WTC11 (cell line): ENCODE results near the gene AOC1. TPM values are rescaled to one million over a fixed set of nuclear protein-coding genes. Genes with fewer than 3 reads are reported as not detected.

Source experiments
- ATAC-seq: fragments of 200-7000 bp; cut with Tn5 transposase; 2 replicates; pipeline ENCODE4 v1.10.0; 2021; ENCODE audit warnings: mild to moderate bottlenecking, moderate library complexity
- CTCF ChIA-PET: fragments of 300-600 bp; sonication (Branson Sonifier 250); formaldehyde crosslinking; loops from one replicate; lab custom pipeline; 2021; ENCODE audit warnings: antibody characterized with exemption; lab: Charles Lee
- POLR2A ChIA-PET: fragments of 350-600 bp; sonication (Branson Sonifier 250); formaldehyde crosslinking; loops from one replicate; lab custom pipeline; 2021; ENCODE audit warnings: antibody characterized with exemption; lab: Charles Lee
- DNase-seq: peaks from one replicate; pipeline ENCODE4 v3.0.0; 2021; ENCODE audit warnings: low spot score
- H3K27ac Mint-ChIP-seq: 2 replicates; pipeline ENCODE4 v1.8.0; 2021; ENCODE audit warnings: mixed read lengths
- H3K27me3 Mint-ChIP-seq: 2 replicates; pipeline ENCODE4 v1.8.0; 2021; ENCODE audit warnings: low read depth, mild to moderate bottlenecking, moderate library complexity, mixed read lengths
- H3K36me3 Mint-ChIP-seq: 2 replicates; pipeline ENCODE4 v1.8.0; 2021; ENCODE audit warnings: mixed read lengths
- H3K4me1 Mint-ChIP-seq: 2 replicates; pipeline ENCODE4 v1.8.0; 2022; ENCODE audit warnings: mixed read lengths
- H3K4me3 Mint-ChIP-seq: 2 replicates; pipeline ENCODE4 v1.8.0; 2021; ENCODE audit warnings: mild to moderate bottlenecking, moderate library complexity, mixed read lengths
- H3K9me3 Mint-ChIP-seq: 2 replicates; pipeline ENCODE4 v1.8.0; 2021; ENCODE audit warnings: mixed read lengths
- ATF2 ChIP-seq: sonication (generic); formaldehyde crosslinking; IDR thresholded peaks from 2 replicates; pipeline ENCODE4 v1.8.1; 2022; ENCODE audit warnings: low read depth, missing genetic modification reagents, borderline replicate concordance
- HMGA2 ChIP-seq: fragments of 250-450 bp; sonication (Bioruptor Pico); IDR thresholded peaks from 2 replicates; pipeline ENCODE4 v1.4.0; 2021; ENCODE audit warnings: mild to moderate bottlenecking, moderate library complexity
- JAZF1 ChIP-seq: fragments of 250-450 bp; sonication (Bioruptor Pico); IDR thresholded peaks from 2 replicates; pipeline ENCODE4 v1.9.0; 2021; ENCODE audit warnings: moderate library complexity, mild to moderate bottlenecking, inconsistent platforms
- JUN ChIP-seq: sonication (generic); formaldehyde crosslinking; IDR thresholded peaks from 2 replicates; pipeline ENCODE4 v1.8.0; 2023; ENCODE audit warnings: mild to moderate bottlenecking, missing genetic modification reagents
- KAT7 ChIP-seq: sonication (generic); formaldehyde crosslinking; IDR thresholded peaks from 2 replicates; pipeline ENCODE4 v1.8.1; 2023; ENCODE audit warnings: missing genetic modification reagents, mild to moderate bottlenecking, borderline replicate concordance
- NFE2L1 ChIP-seq: sonication (generic); formaldehyde crosslinking; IDR thresholded peaks from 2 replicates; pipeline ENCODE4 v1.8.1; 2023; ENCODE audit warnings: missing genetic modification reagents
- NFYB ChIP-seq: sonication (generic); formaldehyde crosslinking; conservative IDR thresholded peaks from 2 replicates; pipeline ENCODE4 v1.8.0; 2022; ENCODE audit warnings: low read depth, missing genetic modification reagents
- NR3C1 ChIP-seq: sonication (generic); formaldehyde crosslinking; conservative IDR thresholded peaks from 2 replicates; pipeline ENCODE4 v1.8.1; 2023; ENCODE audit warnings: low read depth, mild to moderate bottlenecking, missing genetic modification reagents
- STAT6 ChIP-seq: sonication (generic); formaldehyde crosslinking; conservative IDR thresholded peaks from 2 replicates; pipeline ENCODE4 v1.8.1; 2023; ENCODE audit warnings: mild to moderate bottlenecking, low read depth, missing genetic modification reagents, moderate library complexity
- TCF7 ChIP-seq: sonication (generic); formaldehyde crosslinking; IDR thresholded peaks from 2 replicates; pipeline ENCODE4 v1.8.0; 2022; ENCODE audit warnings: mild to moderate bottlenecking, low read depth, missing genetic modification reagents, moderate library complexity
- TEAD1 ChIP-seq: sonication (generic); formaldehyde crosslinking; IDR thresholded peaks from 2 replicates; pipeline ENCODE4 v1.8.0; 2022; ENCODE audit warnings: mild to moderate bottlenecking, missing genetic modification reagents
- TEAD4 ChIP-seq: sonication (generic); formaldehyde crosslinking; IDR thresholded peaks from 2 replicates; pipeline ENCODE4 v1.8.0; 2022; ENCODE audit warnings: mild to moderate bottlenecking, missing genetic modification reagents
- TP53 ChIP-seq: sonication (generic); formaldehyde crosslinking; IDR thresholded peaks from 2 replicates; pipeline ENCODE4 v1.8.1; 2023; ENCODE audit warnings: mild to moderate bottlenecking, missing genetic modification reagents
- ZBTB43 ChIP-seq: sonication (generic); formaldehyde crosslinking; IDR thresholded peaks from 2 replicates; pipeline ENCODE4 v1.8.1; 2023; ENCODE audit warnings: mild to moderate bottlenecking, missing genetic modification reagents
- ZMAT4 ChIP-seq: fragments of 250-450 bp; sonication (Bioruptor Pico); IDR thresholded peaks from 2 replicates; pipeline ENCODE4 v1.9.0; 2021; ENCODE audit warnings: mild to moderate bottlenecking
- ZNF232 ChIP-seq: sonication (generic); formaldehyde crosslinking; IDR thresholded peaks from 2 replicates; pipeline ENCODE4 v1.8.0; 2022; ENCODE audit warnings: mild to moderate bottlenecking, missing genetic modification reagents
- ZNF263 ChIP-seq: sonication (generic); formaldehyde crosslinking; IDR thresholded peaks from 2 replicates; pipeline ENCODE4 v1.8.1; 2022; ENCODE audit warnings: low read depth, mild to moderate bottlenecking, moderate library complexity, missing genetic modification reagents
- ZNF423 ChIP-seq: fragments of 250-450 bp; sonication (Bioruptor Pico); IDR thresholded peaks from 2 replicates; pipeline ENCODE4 v2.1.2; 2022; ENCODE audit warnings: mild to moderate bottlenecking, moderate library complexity
- total RNA-seq: library from RNA; stranded (reverse); gene quantifications from 3 replicates; pipeline ENCODE4 v1.2.3, GENCODE V29; 2021
- TF ChIP-seq, protein P1 (sequence below): sonication (generic); formaldehyde crosslinking; IDR thresholded peaks from 2 replicates; pipeline ENCODE4 v1.8.1; 2023; ENCODE audit warnings: mild to moderate bottlenecking, missing genetic modification reagents, moderate library complexity
- TF ChIP-seq, protein P2 (sequence below): sonication (generic); formaldehyde crosslinking; IDR thresholded peaks from 2 replicates; pipeline ENCODE4 v1.8.0; 2023; ENCODE audit warnings: missing genetic modification reagents, mild to moderate bottlenecking, borderline replicate concordance

Gene AOC1
- total RNA-seq, 1 experiment from 2014 or later: 0.17 TPM

GRCh38 chr7:150835019-150835418 is 17.3 kb upstream of the AOC1 start:
- ChIA-PET CTCF (interaction anchor here (1.4 kb wide), 1 partner anchor 42 kb away, joined by 3 read pairs; no protein-coding TSS in a partner anchor), POLR2A (no interaction called here)

More at GRCh38 chr7:150835019-150835418, 17.3 kb upstream of the AOC1 start:
- no peaks in the 10 kb centered on the region for H3K4me1 Mint-ChIP-seq
- no peak for ATAC-seq
- H3K4me3 Mint-ChIP-seq: no peak overlapping the region
- TF ChIP-seq NFE2L1: no peak
- no peak for TF ChIP-seq TEAD4 (CRISPR knock-in tag)
- TF ChIP-seq HMGA2 (CRISPR knock-in tag): no peak
- TF ChIP-seq ZBTB43 (CRISPR knock-in tag): no peak
- TF ChIP-seq, protein P1, sequence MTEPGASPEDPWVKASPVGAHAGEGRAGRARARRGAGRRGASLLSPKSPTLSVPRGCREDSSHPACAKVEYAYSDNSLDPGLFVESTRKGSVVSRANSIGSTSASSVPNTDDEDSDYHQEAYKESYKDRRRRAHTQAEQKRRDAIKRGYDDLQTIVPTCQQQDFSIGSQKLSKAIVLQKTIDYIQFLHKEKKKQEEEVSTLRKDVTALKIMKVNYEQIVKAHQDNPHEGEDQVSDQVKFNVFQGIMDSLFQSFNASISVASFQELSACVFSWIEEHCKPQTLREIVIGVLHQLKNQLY (CRISPR knock-in tag): no peak
- TF ChIP-seq ATF2: no peak
- no peak for TF ChIP-seq STAT6
- TF ChIP-seq, protein P2, sequence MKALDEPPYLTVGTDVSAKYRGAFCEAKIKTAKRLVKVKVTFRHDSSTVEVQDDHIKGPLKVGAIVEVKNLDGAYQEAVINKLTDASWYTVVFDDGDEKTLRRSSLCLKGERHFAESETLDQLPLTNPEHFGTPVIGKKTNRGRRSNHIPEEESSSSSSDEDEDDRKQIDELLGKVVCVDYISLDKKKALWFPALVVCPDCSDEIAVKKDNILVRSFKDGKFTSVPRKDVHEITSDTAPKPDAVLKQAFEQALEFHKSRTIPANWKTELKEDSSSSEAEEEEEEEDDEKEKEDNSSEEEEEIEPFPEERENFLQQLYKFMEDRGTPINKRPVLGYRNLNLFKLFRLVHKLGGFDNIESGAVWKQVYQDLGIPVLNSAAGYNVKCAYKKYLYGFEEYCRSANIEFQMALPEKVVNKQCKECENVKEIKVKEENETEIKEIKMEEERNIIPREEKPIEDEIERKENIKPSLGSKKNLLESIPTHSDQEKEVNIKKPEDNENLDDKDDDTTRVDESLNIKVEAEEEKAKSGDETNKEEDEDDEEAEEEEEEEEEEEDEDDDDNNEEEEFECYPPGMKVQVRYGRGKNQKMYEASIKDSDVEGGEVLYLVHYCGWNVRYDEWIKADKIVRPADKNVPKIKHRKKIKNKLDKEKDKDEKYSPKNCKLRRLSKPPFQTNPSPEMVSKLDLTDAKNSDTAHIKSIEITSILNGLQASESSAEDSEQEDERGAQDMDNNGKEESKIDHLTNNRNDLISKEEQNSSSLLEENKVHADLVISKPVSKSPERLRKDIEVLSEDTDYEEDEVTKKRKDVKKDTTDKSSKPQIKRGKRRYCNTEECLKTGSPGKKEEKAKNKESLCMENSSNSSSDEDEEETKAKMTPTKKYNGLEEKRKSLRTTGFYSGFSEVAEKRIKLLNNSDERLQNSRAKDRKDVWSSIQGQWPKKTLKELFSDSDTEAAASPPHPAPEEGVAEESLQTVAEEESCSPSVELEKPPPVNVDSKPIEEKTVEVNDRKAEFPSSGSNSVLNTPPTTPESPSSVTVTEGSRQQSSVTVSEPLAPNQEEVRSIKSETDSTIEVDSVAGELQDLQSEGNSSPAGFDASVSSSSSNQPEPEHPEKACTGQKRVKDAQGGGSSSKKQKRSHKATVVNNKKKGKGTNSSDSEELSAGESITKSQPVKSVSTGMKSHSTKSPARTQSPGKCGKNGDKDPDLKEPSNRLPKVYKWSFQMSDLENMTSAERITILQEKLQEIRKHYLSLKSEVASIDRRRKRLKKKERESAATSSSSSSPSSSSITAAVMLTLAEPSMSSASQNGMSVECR (CRISPR knock-in tag): no peak
- TF ChIP-seq JUN (CRISPR knock-in tag): no peak
- no peak for TF ChIP-seq TEAD1
- TF ChIP-seq KAT7 (CRISPR knock-in tag): no peak
- no peak for TF ChIP-seq ZNF232 (CRISPR knock-in tag)
- no peak for TF ChIP-seq JAZF1 (CRISPR knock-in tag)
- no peak for TF ChIP-seq ZNF423
- TF ChIP-seq TCF7 (CRISPR knock-in tag): no peak
- TF ChIP-seq NFYB (CRISPR knock-in tag): no peak
- TF ChIP-seq NR3C1 (CRISPR knock-in tag): no peak
- TF ChIP-seq ZMAT4 (CRISPR knock-in tag): no peak
- no peak for TF ChIP-seq TP53 (CRISPR knock-in tag)
- TF ChIP-seq ZNF263 (CRISPR knock-in tag): no peak
- DNase-seq: no peak
- H3K27ac Mint-ChIP-seq: no peak overlapping the region
- no peaks in the 10 kb centered on the region for H3K27me3 Mint-ChIP-seq
- no peaks in the 10 kb centered on the region; the same call in 1 of the 2 replicates for H3K9me3 Mint-ChIP-seq
- H3K36me3 Mint-ChIP-seq: no peaks in the 10 kb centered on the region
